OCI-LY3 (cell line): ENCODE data around the gene PLXNA3.

Experiments used
- EZH2phosphoT487 ChIP-seq: fragments of 200-600 bp; shearing (Covaris generic); IDR thresholded peaks from 2 replicates; pipeline ENCODE4 v1.6.1; 2018; ENCODE audit warnings: antibody characterized with exemption, mixed run types, low read depth
- TF ChIP-seq, protein P1 (sequence below): fragments of 200-600, 300-600 bp; sonication (generic); IDR thresholded peaks from 2 replicates; pipeline ENCODE4 v1.5.1; 2014; ENCODE audit warnings: antibody characterized with exemption, low read length, low read depth

DNA sequence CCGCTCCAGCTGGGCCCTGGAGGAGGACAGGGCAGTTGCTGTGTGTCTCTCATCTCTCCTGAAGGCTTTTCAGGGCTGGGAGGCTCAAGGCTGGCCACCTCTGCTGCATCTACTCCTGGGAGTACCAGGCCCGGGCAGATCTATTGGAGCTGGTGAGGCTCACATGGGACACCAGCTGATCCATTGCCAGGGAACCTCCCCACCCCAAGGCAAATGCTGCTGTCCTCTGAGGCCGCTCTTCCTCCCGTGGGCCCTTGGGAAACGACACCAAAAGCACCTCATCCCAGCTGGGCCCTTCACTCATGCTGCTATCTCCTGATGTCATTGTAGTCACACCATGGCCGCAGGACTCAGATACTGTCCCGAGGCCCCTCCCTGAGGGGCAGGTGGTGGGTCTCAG lies 24.7 kb downstream of the PLXNA3 start:
- TF ChIP-seq, protein P1, sequence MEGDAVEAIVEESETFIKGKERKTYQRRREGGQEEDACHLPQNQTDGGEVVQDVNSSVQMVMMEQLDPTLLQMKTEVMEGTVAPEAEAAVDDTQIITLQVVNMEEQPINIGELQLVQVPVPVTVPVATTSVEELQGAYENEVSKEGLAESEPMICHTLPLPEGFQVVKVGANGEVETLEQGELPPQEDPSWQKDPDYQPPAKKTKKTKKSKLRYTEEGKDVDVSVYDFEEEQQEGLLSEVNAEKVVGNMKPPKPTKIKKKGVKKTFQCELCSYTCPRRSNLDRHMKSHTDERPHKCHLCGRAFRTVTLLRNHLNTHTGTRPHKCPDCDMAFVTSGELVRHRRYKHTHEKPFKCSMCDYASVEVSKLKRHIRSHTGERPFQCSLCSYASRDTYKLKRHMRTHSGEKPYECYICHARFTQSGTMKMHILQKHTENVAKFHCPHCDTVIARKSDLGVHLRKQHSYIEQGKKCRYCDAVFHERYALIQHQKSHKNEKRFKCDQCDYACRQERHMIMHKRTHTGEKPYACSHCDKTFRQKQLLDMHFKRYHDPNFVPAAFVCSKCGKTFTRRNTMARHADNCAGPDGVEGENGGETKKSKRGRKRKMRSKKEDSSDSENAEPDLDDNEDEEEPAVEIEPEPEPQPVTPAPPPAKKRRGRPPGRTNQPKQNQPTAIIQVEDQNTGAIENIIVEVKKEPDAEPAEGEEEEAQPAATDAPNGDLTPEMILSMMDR: no peak
- no peak for TF ChIP-seq EZH2phosphoT487
